Measurements from ENCODE around the gene ERCC2.

DNA sequence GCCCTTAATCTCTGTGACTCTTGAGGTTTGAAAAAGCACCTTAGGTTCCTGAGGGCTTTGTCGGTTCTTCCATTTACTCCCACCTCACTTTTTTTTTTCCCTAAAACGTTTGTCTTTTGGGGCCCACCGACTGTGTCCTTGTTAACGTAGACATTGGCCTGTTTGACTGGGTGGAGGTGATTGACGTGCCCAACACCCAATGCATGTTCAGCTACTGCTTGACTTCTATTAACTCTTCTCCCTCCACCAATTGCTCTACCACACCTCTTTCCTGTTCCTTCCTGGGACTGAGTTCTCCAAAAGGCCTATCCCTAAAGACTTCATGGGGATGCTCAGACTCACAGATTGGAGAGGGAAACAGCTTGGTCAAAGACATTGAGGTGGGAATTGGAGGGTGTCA lies 65.0 kb downstream of the ERCC2 start:
- TF ChIP-seq, protein P1, sequence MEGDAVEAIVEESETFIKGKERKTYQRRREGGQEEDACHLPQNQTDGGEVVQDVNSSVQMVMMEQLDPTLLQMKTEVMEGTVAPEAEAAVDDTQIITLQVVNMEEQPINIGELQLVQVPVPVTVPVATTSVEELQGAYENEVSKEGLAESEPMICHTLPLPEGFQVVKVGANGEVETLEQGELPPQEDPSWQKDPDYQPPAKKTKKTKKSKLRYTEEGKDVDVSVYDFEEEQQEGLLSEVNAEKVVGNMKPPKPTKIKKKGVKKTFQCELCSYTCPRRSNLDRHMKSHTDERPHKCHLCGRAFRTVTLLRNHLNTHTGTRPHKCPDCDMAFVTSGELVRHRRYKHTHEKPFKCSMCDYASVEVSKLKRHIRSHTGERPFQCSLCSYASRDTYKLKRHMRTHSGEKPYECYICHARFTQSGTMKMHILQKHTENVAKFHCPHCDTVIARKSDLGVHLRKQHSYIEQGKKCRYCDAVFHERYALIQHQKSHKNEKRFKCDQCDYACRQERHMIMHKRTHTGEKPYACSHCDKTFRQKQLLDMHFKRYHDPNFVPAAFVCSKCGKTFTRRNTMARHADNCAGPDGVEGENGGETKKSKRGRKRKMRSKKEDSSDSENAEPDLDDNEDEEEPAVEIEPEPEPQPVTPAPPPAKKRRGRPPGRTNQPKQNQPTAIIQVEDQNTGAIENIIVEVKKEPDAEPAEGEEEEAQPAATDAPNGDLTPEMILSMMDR (IDR thresholded peaks at IDR 0.05) = no peak
- TF ChIP-seq POLR2A (IDR thresholded peaks at IDR 0.05) = no peak
